ENCODE data around the gene METTL25.

DNA sequence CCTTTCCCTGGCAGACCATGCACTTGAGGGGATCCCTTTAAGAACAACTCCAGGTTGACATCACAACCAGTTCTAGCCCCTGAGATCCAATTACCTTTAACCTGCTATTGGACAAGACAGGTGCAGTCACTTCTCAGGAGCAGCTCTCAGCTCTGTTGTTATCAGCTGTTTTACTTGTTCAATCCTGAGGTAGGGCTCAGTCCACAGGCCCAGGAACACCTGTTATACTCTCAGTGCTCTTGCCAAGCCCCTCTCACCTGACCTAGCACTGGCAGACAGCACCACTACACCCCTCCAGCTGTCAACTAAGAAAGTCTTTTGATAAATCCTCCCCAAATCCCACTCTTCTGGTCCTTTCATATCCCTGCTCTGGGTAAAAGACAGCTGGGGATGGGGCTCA is 164.4 kb downstream of the METTL25 start:
- TF ChIP-seq, protein P1, sequence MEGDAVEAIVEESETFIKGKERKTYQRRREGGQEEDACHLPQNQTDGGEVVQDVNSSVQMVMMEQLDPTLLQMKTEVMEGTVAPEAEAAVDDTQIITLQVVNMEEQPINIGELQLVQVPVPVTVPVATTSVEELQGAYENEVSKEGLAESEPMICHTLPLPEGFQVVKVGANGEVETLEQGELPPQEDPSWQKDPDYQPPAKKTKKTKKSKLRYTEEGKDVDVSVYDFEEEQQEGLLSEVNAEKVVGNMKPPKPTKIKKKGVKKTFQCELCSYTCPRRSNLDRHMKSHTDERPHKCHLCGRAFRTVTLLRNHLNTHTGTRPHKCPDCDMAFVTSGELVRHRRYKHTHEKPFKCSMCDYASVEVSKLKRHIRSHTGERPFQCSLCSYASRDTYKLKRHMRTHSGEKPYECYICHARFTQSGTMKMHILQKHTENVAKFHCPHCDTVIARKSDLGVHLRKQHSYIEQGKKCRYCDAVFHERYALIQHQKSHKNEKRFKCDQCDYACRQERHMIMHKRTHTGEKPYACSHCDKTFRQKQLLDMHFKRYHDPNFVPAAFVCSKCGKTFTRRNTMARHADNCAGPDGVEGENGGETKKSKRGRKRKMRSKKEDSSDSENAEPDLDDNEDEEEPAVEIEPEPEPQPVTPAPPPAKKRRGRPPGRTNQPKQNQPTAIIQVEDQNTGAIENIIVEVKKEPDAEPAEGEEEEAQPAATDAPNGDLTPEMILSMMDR (conservative IDR thresholded peaks at IDR 0.05), result no peak
- TF ChIP-seq EZH2 (IDR thresholded peaks at IDR 0.05; ENCODE audit: low read depth), result no peak
